ENCODE data around the gene GBX2. TPM values are rescaled to one million over a fixed set of nuclear protein-coding genes. Genes with fewer than 3 reads are reported as not detected.

The GBX2 gene
- total RNA-seq, 1 donor from 2014 or later: not detected

- no peak for ATAC-seq
- DNase-seq: peak; percentile 10
- intact Hi-C loops (cut with micrococcal nuclease): no loop called here
These were observed 43.8 kb downstream of the GBX2 start for GRCh38 chr2:236124182-236124893.

- ATAC-seq (no peak), DNase-seq (peak; percentile 8)
- intact Hi-C loops (cut with micrococcal nuclease): no loop called here
These were observed 44.5 kb downstream of the GBX2 start for GRCh38 chr2:236123716-236124115.

- ATAC-seq (no peak), DNase-seq (no peak)
- intact Hi-C loops (cut with micrococcal nuclease): no loop called here
These were observed 46.0 kb downstream of the GBX2 start for GRCh38 chr2:236122236-236122635.

GRCh38 chr2:236121546-236121945, 46.6 kb downstream of the GBX2 start:
- ATAC-seq (no peak), DNase-seq (peak; percentile 14)
- intact Hi-C loops (cut with micrococcal nuclease): no loop called here

GRCh38 chr2:236120829-236121228, 47.4 kb downstream of the GBX2 start:
- ATAC-seq (no peak), DNase-seq (peak; percentile 3)
- intact Hi-C loops (cut with micrococcal nuclease): no loop called here

- ATAC-seq: no peak
- no peak for DNase-seq
- intact Hi-C loops (cut with micrococcal nuclease): no loop called here
These were observed 48.0 kb downstream of the GBX2 start for GRCh38 chr2:236120141-236120601.

GRCh38 chr2:236119476-236119875, 48.7 kb downstream of the GBX2 start:
- intact Hi-C loops (cut with micrococcal nuclease): no loop called here
- DNase-seq (peak; percentile 5), ATAC-seq (no peak)

- DNase-seq: peak; percentile 6
- no peak for ATAC-seq
- intact Hi-C loops (cut with micrococcal nuclease): no loop called here
These were observed 49.2 kb downstream of the GBX2 start for GRCh38 chr2:236119003-236119402.

GRCh38 chr2:236117861-236118269, 50.3 kb downstream of the GBX2 start:
- DNase-seq (no peak), ATAC-seq (no peak)

GRCh38 chr2:236117401-236117800, 50.8 kb downstream of the GBX2 start:
- ATAC-seq: no peak
- intact Hi-C loops (cut with micrococcal nuclease): no loop called here
- DNase-seq: no peak

More at GRCh38 chr2:236117861-236118269, 50.3 kb downstream of the GBX2 start:
- intact Hi-C loops (cut with micrococcal nuclease): no loop called here

Other genes with a start within 250 kb of the GBX2 start
- 3.8 TPM for gene ASB18, start 96.0 kb upstream of the GBX2 start, total RNA-seq